ENCODE measurements around the gene CCDC92. TPM values are rescaled to one million over a fixed set of nuclear protein-coding genes. Genes with fewer than 3 reads are reported as not detected.

CCDC92 gene
- total RNA-seq, 1 donor from 2014 or later: 4.8 TPM

DNA sequence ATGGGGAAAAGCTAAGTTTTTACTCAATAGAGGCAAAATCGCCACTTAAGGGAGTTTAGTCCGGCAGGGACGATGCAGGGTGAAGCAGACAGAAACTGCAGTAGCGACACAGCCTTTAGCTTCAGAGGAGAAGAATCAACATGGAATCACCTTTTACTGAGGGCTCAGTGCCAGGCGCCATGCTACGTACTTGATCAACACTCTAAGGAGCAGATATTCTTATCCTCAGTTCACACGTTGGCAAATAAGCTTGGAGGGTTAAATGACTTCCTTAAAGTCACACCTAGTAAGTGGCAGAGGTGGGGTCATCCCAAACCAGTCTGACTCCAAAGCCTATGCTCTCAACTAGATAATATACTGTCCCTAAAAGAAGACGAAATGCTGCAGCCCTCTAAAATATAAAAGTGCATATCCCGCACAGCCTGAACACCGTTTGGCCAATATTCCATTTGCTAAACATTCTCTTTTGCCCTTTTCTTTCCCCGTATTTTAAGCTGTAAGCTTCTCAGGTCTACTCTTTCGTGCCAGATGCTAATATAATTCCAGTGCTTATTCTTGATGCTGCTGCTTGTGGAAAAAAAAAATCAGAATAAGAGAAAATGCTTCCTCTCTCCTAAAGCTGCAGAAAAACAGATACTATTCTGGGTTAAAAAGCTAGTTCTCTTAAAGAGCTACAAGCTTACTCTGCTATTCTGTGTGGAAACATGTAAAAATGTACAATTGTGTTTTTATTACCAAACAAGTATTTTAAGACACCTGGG, 10.9 kb downstream of the CCDC92 start:
- Histone ChIP-seq H2AFZ (replicated peaks) (no peak overlapping the region), H4K20me1 (ENCODE audit: low read depth) (peaks cover 75% of the 10 kb centered on the region), H3K9ac (no peak overlapping the region), H3K4me1 (peaks cover 4% of the 10 kb centered on the region), H3K27me3 (peaks cover 98% of the 10 kb centered on the region), H3K4me2 (no peak overlapping the region), H3K27ac (no peak overlapping the region), H3K36me3 (no peaks in the 10 kb centered on the region), H3K4me3 (no peak overlapping the region), H3K79me2 (ENCODE audit: low read depth) (no peaks in the 10 kb centered on the region), H3F3A (ENCODE audit: low read depth) (peaks cover 5% of the 10 kb centered on the region), H3K9me3 (ENCODE audit: low read depth) (no peaks in the 10 kb centered on the region)
- no peaks in the 10 kb centered on the region for H3K9me3 Mint-ChIP-seq
- TF ChIP-seq EZH2phosphoT487 (IDR thresholded peaks at IDR 0.05) (no peak), EZH2 (IDR thresholded peaks at IDR 0.05) (no peak)
- TF ChIP-seq, protein P1, sequence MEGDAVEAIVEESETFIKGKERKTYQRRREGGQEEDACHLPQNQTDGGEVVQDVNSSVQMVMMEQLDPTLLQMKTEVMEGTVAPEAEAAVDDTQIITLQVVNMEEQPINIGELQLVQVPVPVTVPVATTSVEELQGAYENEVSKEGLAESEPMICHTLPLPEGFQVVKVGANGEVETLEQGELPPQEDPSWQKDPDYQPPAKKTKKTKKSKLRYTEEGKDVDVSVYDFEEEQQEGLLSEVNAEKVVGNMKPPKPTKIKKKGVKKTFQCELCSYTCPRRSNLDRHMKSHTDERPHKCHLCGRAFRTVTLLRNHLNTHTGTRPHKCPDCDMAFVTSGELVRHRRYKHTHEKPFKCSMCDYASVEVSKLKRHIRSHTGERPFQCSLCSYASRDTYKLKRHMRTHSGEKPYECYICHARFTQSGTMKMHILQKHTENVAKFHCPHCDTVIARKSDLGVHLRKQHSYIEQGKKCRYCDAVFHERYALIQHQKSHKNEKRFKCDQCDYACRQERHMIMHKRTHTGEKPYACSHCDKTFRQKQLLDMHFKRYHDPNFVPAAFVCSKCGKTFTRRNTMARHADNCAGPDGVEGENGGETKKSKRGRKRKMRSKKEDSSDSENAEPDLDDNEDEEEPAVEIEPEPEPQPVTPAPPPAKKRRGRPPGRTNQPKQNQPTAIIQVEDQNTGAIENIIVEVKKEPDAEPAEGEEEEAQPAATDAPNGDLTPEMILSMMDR (IDR thresholded peaks at IDR 0.05): no peak
- no peaks in the 10 kb centered on the region for H3K27me3 Mint-ChIP-seq (ENCODE audit: insufficient read depth, low read depth)
- peaks cover 11% of the 10 kb centered on the region for H3K4me1 Mint-ChIP-seq
- no peaks in the 10 kb centered on the region for H3K36me3 Mint-ChIP-seq
- no peak for DNase-seq (ENCODE audit: low spot score)
- H3K4me3 Mint-ChIP-seq: no peak overlapping the region
- no peak overlapping the region for H3K27ac Mint-ChIP-seq

DNA sequence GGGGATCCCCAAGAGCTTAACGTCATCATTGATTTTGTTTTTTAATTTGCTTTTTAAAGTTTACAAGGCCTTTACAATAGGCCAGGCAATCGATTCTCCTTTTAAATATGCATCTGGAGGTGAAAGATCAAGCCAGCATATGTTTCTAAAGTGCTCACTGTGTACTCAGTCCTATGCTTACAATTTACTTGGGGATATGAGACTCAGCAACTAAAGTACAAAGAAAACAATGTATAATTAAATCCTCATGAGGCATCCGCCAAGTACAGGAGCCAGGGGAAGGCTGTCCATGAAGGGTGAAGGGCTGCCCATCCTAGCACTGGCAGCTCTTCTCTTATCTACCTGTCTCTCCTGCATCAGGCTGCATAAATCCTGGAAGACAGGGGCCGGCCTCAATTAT, 11.8 kb downstream of the CCDC92 start:
- Histone ChIP-seq H3K4me3 (no peak overlapping the region), H2AFZ (replicated peaks) (no peak overlapping the region), H4K20me1 (ENCODE audit: low read depth) (peaks cover 65% of the 10 kb centered on the region), H3K9ac (no peak overlapping the region), H3F3A (ENCODE audit: low read depth) (peaks cover 5% of the 10 kb centered on the region), H3K9me3 (ENCODE audit: low read depth) (no peaks in the 10 kb centered on the region), H3K27ac (no peak overlapping the region), H3K36me3 (no peaks in the 10 kb centered on the region), H3K27me3 (peaks cover 98% of the 10 kb centered on the region), H3K4me1 (peaks cover 4% of the 10 kb centered on the region), H3K4me2 (no peak overlapping the region), H3K79me2 (ENCODE audit: low read depth) (no peaks in the 10 kb centered on the region)
- TF ChIP-seq EZH2 (IDR thresholded peaks at IDR 0.05): no peak
- TF ChIP-seq EZH2phosphoT487 (IDR thresholded peaks at IDR 0.05): no peak
- TF ChIP-seq, protein P1 (IDR thresholded peaks at IDR 0.05): no peak
- H3K36me3 Mint-ChIP-seq: no peaks in the 10 kb centered on the region
- no peak overlapping the region for H3K4me3 Mint-ChIP-seq
- H3K4me1 Mint-ChIP-seq: peaks cover 15% of the 10 kb centered on the region
- H3K27ac Mint-ChIP-seq: no peak overlapping the region
- no peaks in the 10 kb centered on the region for H3K9me3 Mint-ChIP-seq
- DNase-seq (ENCODE audit: low spot score): no peak
- H3K27me3 Mint-ChIP-seq (ENCODE audit: insufficient read depth, low read depth): no peaks in the 10 kb centered on the region

DNA sequence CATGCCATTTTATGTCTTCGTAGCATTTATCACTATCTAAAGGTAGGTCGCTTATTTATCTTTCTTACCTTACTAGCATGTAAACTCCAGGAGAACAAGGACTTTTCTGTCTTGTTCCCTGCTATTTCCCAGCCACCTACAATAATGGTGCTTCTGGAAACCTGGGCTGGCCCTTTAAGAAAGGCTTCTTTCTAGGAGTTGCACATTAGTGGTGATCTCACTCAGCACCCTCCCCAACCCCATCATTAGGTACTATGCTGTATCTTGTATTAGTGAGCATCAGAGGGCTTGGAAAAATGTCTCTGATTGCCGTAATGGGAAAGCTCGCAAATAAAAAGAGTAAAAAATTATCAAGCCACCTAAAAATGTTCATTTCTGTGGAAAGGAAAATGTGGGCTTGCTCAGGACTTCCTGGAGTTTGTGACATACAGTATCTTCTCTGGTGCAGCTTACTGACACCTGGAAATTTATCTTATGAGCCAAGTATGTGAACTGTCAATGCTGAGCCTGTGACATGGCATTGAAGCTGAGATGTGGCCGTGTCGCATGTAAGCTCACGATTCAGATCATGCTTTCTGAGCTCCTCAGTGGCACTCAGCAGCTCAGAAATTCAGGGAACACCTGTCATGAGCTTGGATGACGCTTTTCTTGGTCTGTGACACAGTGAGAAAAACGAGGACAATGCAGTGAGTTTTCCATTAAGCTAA, 12.4 kb downstream of the CCDC92 start:
- Histone ChIP-seq H3K27ac (no peak overlapping the region), H4K20me1 (ENCODE audit: low read depth) (peaks cover 59% of the 10 kb centered on the region), H3K4me3 (no peak overlapping the region)

More for the DNA sequence above, 12.4 kb downstream of the CCDC92 start:
- no peak for DNase-seq (ENCODE audit: low spot score)
- Mint-ChIP-seq H3K27ac (no peak overlapping the region), H3K4me3 (no peak overlapping the region), H3K4me1 (peaks cover 15% of the 10 kb centered on the region), H3K36me3 (no peaks in the 10 kb centered on the region), H3K27me3 (ENCODE audit: insufficient read depth, low read depth) (no peaks in the 10 kb centered on the region), H3K9me3 (no peaks in the 10 kb centered on the region)
- Histone ChIP-seq H2AFZ (replicated peaks) (no peak overlapping the region), H3K27me3 (peaks cover 98% of the 10 kb centered on the region), H3K79me2 (ENCODE audit: low read depth) (no peaks in the 10 kb centered on the region), H3K9ac (no peak overlapping the region), H3K4me1 (peaks cover 4% of the 10 kb centered on the region), H3K4me2 (no peak overlapping the region), H3K36me3 (no peaks in the 10 kb centered on the region), H3K9me3 (ENCODE audit: low read depth) (no peaks in the 10 kb centered on the region), H3F3A (ENCODE audit: low read depth) (peaks cover 5% of the 10 kb centered on the region)
- TF ChIP-seq, protein P1 (IDR thresholded peaks at IDR 0.05): no peak
- no peak for TF ChIP-seq EZH2 (IDR thresholded peaks at IDR 0.05)
- TF ChIP-seq EZH2phosphoT487 (IDR thresholded peaks at IDR 0.05): no peak
